ENCODE results near the gene PAX5.

PAX5 gene

DNA sequence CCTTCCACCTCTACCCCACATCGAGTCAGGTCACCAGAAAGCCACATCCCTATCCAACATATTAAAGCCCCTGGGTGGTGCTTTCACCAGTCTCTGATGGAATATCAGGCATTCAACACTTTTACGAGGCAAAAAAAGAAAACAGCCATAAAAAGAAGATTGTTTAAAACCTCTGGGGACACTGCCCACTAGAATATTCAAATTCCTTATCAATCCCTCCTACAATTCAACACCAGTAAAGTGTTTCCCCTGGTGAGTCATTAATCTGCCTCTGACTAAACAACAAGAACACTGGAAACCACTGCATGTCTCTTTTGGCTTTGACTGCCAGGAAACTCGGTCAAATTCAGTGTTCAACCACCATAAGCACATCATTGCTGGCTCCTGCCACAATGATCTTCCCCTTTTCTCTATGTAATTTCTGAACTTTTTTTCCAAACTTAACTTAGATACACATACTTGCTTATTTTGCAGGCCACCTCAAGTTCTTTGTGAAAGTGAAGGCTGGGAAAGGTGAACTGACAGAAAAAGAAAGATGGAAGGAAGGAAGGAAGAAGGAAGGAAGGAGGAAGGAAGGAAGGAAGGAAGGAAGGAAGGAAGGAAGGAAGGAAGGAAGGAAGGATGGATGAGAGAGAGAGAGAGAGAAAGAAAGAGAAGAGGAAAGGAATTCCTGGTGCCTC is 105.3 kb downstream of the PAX5 start:
- ChIA-PET POLR2A (no interaction called here), CTCF (no interaction called here)
- no peak for DNase-seq (ENCODE audit: extremely low spot score)

DNA sequence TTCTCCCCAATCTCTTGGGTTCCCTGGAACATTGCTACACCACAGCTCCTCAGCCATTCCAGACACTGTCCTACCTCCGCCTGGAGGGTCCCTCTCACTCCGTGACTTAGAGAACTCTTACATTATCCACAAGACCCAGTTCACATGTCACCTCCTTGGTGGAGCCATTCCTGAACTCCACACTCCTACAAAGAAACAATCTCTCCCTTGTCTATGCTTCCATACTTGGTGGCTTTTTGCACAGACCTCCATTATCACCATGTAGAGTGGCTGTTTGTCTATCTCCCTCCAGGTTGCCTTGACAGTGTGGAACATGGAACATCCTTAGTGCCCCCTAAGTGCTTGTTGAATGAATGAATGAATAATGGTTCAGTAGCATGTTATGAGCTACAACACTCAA is 105.9 kb downstream of the PAX5 start:
- TF ChIP-seq TARDBP (IDR thresholded peaks at IDR 0.05) (no peak), SUZ12 (IDR thresholded peaks at IDR 0.05) (no peak), ZNF384 (IDR thresholded peaks at IDR 0.05) (no peak), NFRKB (IDR thresholded peaks at IDR 0.05) (no peak), BHLHE40 (IDR thresholded peaks at IDR 0.05; ENCODE audit: borderline replicate concordance) (no peak), LEF1 (IDR thresholded peaks at IDR 0.05; ENCODE audit: borderline replicate concordance) (no peak), FOXK2 (IDR thresholded peaks at IDR 0.05) (no peak), SP1 (IDR thresholded peaks at IDR 0.05) (no peak), FOXA1 (IDR thresholded peaks at IDR 0.05) (no peak), ARNT (IDR thresholded peaks at IDR 0.05) (no peak), L3MBTL2 (conservative IDR thresholded peaks at IDR 0.05) (no peak), FOXM1 (IDR thresholded peaks at IDR 0.05; ENCODE audit: borderline replicate concordance) (no peak)
- POLR2A ChIA-PET = no interaction called here
- no peak for DNase-seq (ENCODE audit: extremely low spot score)
- CTCF ChIA-PET = no interaction called here

More for the DNA sequence above, 105.3 kb downstream of the PAX5 start:
- TF ChIP-seq CTBP1 (IDR thresholded peaks at IDR 0.05; ENCODE audit: borderline replicate concordance) (peak; percentile 62), FOXK2 (IDR thresholded peaks at IDR 0.05) (no peak)

- ChIA-PET CTCF (no interaction called here), POLR2A (no interaction called here)
- TF ChIP-seq ELF4 (IDR thresholded peaks at IDR 0.05) = no peak
- no peak for TF ChIP-seq SUZ12 (IDR thresholded peaks at IDR 0.05)
- no peak for TF ChIP-seq BHLHE40 (IDR thresholded peaks at IDR 0.05; ENCODE audit: borderline replicate concordance)
- no peak for TF ChIP-seq HDGF (IDR thresholded peaks at IDR 0.05; ENCODE audit: borderline replicate concordance)
- no peak for TF ChIP-seq SP1 (IDR thresholded peaks at IDR 0.05)
- TF ChIP-seq TARDBP (IDR thresholded peaks at IDR 0.05) = no peak
- no peak for TF ChIP-seq CTBP1 (IDR thresholded peaks at IDR 0.05; ENCODE audit: borderline replicate concordance)
- no peak for TF ChIP-seq FOXA1 (IDR thresholded peaks at IDR 0.05)
- TF ChIP-seq FOXM1 (IDR thresholded peaks at IDR 0.05; ENCODE audit: borderline replicate concordance) = no peak
- no peak for TF ChIP-seq L3MBTL2 (conservative IDR thresholded peaks at IDR 0.05)
- TF ChIP-seq LEF1 (IDR thresholded peaks at IDR 0.05; ENCODE audit: borderline replicate concordance) = no peak
- TF ChIP-seq NFRKB (IDR thresholded peaks at IDR 0.05) = no peak
- TF ChIP-seq ARNT (IDR thresholded peaks at IDR 0.05) = no peak
- no peak for DNase-seq (ENCODE audit: extremely low spot score)
These were observed 109.2 kb downstream of the PAX5 start for GRCh38 chr9:36924757-36925432.

DNA sequence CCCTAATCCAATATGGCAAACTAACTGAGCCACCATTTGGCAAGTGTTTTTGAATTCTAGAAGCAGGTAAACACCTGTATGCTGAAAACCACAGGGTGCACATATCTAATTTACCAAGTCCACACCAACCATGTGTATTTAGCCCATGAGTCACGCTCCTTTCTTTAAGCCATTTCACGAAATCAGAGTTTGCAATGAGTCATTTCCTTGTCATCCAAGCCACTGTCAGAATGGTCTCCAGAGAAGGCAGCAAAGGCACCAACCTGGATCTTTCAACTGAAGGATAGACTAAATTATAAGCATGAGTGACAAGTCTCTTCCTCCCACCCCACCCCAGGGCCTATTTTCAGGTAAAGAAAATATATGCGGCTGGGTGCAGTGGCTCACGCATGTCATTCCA is 110.0 kb downstream of the PAX5 start:
- CTCF ChIA-PET = no interaction called here
- POLR2A ChIA-PET = no interaction called here
- DNase-seq (ENCODE audit: extremely low spot score) = no peak
- TF ChIP-seq BHLHE40 (IDR thresholded peaks at IDR 0.05; ENCODE audit: borderline replicate concordance) (no peak), NFRKB (IDR thresholded peaks at IDR 0.05) (no peak), TARDBP (IDR thresholded peaks at IDR 0.05) (no peak), LEF1 (IDR thresholded peaks at IDR 0.05; ENCODE audit: borderline replicate concordance) (no peak), L3MBTL2 (conservative IDR thresholded peaks at IDR 0.05) (no peak), PKNOX1 (IDR thresholded peaks at IDR 0.05) (no peak), ZNF384 (IDR thresholded peaks at IDR 0.05) (no peak), ELF4 (IDR thresholded peaks at IDR 0.05) (no peak), ARNT (IDR thresholded peaks at IDR 0.05) (no peak), SP1 (IDR thresholded peaks at IDR 0.05) (no peak), CTBP1 (IDR thresholded peaks at IDR 0.05; ENCODE audit: borderline replicate concordance) (no peak)

GRCh38 chr9:36923025-36923625 is 110.9 kb downstream of the PAX5 start:
- ChIA-PET POLR2A (no interaction called here), CTCF (interaction anchor here (0.6 kb wide), 1 partner anchor 25 kb away, joined by 3 read pairs; no protein-coding TSS in a partner anchor)
- no peak for DNase-seq (ENCODE audit: extremely low spot score)
- TF ChIP-seq ARNT (IDR thresholded peaks at IDR 0.05) (no peak), CTBP1 (IDR thresholded peaks at IDR 0.05; ENCODE audit: borderline replicate concordance) (no peak), NFRKB (IDR thresholded peaks at IDR 0.05) (no peak), TARDBP (IDR thresholded peaks at IDR 0.05) (no peak), ZNF384 (IDR thresholded peaks at IDR 0.05) (no peak), L3MBTL2 (conservative IDR thresholded peaks at IDR 0.05) (no peak), FOXA1 (IDR thresholded peaks at IDR 0.05) (no peak), SP1 (IDR thresholded peaks at IDR 0.05) (no peak), SUZ12 (IDR thresholded peaks at IDR 0.05) (no peak), LEF1 (IDR thresholded peaks at IDR 0.05; ENCODE audit: borderline replicate concordance) (no peak), BHLHE40 (IDR thresholded peaks at IDR 0.05; ENCODE audit: borderline replicate concordance) (no peak)

DNA sequence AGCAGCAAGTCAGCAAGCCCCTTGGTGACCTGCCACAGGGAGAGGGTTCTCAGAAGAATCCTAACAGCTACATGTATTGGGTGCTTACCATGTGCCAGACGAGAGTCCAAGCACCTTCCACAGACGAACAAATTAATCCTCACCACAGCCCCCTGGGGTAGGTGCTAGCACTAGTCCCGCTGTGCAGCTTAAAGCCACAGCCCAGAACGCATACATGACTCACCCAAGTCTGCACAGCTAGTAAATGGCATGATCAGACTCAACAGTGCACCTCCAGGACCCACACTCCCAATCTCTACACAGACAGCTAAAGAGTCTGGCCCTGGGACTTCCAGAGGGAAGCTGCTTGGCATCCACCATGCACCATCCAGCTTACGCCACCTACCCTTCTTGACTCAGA is 111.5 kb downstream of the PAX5 start:
- POLR2A ChIA-PET = no interaction called here
- CTCF ChIA-PET = interaction anchor here (0.6 kb wide), 1 partner anchor 25 kb away, joined by 3 read pairs; no protein-coding TSS in a partner anchor
- DNase-seq (ENCODE audit: extremely low spot score) = no peak
- TF ChIP-seq ELF4 (IDR thresholded peaks at IDR 0.05) (no peak), ARNT (IDR thresholded peaks at IDR 0.05) (no peak), LEF1 (IDR thresholded peaks at IDR 0.05; ENCODE audit: borderline replicate concordance) (no peak), FOXK2 (IDR thresholded peaks at IDR 0.05) (no peak), SP1 (IDR thresholded peaks at IDR 0.05) (no peak), HDGF (IDR thresholded peaks at IDR 0.05; ENCODE audit: borderline replicate concordance) (no peak), NFRKB (IDR thresholded peaks at IDR 0.05) (no peak), L3MBTL2 (conservative IDR thresholded peaks at IDR 0.05) (no peak)

- ChIA-PET CTCF (no interaction called here), POLR2A (no interaction called here)
- no peak for DNase-seq (ENCODE audit: extremely low spot score)
- TF ChIP-seq ZNF384 (IDR thresholded peaks at IDR 0.05) = no peak
- TF ChIP-seq FOXK2 (IDR thresholded peaks at IDR 0.05) = no peak
- no peak for TF ChIP-seq PKNOX1 (IDR thresholded peaks at IDR 0.05)
- no peak for TF ChIP-seq ARNT (IDR thresholded peaks at IDR 0.05)
- no peak for TF ChIP-seq NFRKB (IDR thresholded peaks at IDR 0.05)
- no peak for TF ChIP-seq HDGF (IDR thresholded peaks at IDR 0.05; ENCODE audit: borderline replicate concordance)
- TF ChIP-seq SUZ12 (IDR thresholded peaks at IDR 0.05) = no peak
- TF ChIP-seq FOXM1 (IDR thresholded peaks at IDR 0.05; ENCODE audit: borderline replicate concordance) = no peak
- TF ChIP-seq L3MBTL2 (conservative IDR thresholded peaks at IDR 0.05) = no peak
- TF ChIP-seq ELF4 (IDR thresholded peaks at IDR 0.05) = no peak
- no peak for TF ChIP-seq SP1 (IDR thresholded peaks at IDR 0.05)
- no peak for TF ChIP-seq CTBP1 (IDR thresholded peaks at IDR 0.05; ENCODE audit: borderline replicate concordance)
- no peak for TF ChIP-seq BHLHE40 (IDR thresholded peaks at IDR 0.05; ENCODE audit: borderline replicate concordance)
These were observed 119.9 kb downstream of the PAX5 start for GRCh38 chr9:36914212-36914577.
